Right kidney (tissue), 1 donor: ENCODE data around the gene NEK1.

Experiments used
- DNase-seq: peaks from one replicate; pipeline ENCODE4 v3.0.0-alpha.2; 2016

NEK1 gene

DNA sequence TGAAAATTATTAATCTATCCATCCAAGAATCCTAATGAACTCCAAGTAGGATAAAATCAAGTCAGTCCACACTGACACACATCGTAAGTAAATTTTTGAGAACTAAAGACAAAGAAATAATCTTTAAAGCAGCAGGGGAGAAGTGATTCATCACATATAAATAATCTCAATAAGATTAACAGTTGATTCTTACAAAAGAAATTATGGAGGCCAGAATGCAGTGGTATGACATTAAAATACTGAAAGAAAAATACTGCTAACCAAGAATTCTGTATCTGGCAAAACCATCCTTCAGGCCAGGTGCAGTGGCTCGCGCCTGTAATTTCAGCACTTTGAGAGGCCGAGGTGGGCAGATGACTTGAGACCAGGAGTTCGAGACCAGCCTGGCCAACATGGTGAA, 245.6 kb downstream of the NEK1 start:
- DNase-seq, result no peak

DNA sequence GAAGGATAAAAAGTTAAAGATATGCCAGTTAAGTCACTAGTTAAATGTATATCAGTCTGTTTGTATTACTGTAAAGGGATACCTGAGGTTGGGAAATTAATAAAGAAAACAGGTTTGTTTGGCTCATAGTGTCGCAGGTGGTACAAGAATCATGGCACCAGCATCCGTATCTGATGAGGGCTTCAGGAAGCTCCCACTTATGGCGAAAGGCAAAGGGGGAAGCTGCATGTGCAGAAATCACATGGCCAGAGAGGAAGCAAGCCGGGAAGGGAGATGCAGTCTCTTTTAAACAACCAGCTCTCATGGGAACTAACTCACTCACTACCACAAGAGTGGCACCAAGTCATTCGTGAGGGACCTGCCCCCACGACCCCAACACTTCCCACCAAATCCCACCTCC, 249.8 kb downstream of the NEK1 start:
- DNase-seq, result no peak

DNA sequence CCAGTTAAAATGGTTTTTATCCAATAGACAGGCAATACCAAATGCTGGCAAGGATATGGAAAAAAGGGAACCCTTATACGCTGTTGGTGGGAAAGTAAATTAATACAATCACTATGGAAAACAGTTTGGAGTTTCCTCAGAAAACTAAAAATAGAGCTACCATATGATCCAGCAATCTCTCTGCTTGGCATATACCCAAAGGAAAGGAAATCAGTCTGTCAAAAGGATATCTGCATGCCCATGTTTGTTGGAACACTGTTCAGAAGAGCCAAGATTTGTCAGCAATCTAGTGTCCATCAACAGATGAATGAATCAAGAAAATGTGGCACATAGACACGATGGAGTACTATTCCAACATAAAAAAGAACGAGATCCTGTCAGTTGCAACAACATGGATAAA, 250.6 kb downstream of the NEK1 start:
- no peak for DNase-seq

DNA sequence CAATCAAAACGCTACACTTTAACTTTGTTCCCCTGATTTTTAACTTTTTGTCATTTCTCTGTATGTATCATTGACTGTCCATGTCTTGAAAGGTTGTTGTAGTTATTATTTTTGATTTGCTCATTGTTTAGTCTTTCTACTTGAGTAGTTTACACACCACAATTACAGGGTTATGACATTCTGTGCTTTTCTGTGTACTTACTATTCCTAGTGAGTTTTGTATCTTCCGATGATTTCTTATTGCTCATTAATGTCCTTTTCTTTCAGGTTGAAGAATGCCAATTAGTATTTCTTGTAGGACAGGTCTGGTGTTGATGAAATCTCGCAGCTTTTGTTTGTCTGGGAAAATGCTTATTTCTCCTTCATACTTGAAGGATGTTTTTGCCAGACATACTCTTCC, 252.4 kb downstream of the NEK1 start:
- no peak for DNase-seq

DNA sequence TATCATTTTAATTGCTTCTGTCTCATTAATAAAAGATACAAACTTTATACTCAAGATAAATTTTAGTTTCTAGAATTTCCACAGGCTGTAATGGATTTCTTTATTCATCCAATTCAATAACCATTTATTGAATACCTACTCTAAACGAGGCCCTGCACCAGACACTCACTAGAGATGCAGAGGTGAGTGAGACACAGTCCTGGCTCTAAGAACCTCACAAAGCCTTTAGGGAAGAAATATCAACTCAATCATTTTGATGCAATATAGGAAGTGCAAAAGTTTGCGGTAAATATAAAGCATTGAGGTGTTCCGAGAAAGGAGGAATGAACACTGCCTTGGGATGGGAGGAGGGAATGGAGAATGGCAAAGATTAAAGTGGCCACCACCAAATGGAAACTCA, 260.0 kb downstream of the NEK1 start:
- DNase-seq, result no peak

DNA sequence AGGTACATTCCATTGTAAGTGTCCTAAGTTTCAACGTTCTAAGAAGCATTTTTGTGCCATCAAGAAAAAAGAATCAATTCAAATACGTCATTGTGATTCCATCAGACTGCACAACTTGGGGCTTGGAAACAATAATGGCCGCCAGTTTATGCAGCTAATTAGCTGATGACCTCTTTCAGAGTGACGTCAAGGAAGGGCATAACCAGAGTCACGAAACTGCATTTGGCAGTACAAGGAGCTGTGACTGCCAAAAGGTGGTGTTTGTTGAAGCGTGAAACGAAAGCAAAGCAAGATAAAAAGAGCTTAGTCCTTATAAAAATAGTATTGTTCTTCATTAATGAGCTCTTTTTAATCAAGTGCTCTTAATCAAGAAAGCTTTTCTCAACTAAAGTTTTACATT, 260.5 kb downstream of the NEK1 start:
- no peak for DNase-seq

DNA sequence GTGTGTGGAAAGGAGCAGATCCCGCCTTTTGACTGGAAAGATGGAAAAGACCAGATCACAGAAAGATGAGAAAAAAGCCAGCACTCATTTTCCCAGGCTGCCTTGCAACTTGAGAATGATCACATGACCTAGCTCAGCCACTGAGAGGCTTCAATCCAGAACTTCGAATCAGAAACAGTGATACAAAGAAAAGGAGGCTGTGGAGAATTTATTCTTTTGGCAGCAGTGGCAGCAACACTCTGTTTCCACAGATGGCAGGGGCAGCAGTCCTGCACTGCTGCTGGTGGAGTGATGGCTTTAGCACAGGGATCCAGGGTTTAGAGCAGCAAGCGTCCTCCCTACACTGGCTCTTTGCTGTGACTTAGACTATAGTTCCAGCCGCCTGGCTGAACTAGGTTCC, 263.8 kb downstream of the NEK1 start:
- DNase-seq, result no peak

DNA sequence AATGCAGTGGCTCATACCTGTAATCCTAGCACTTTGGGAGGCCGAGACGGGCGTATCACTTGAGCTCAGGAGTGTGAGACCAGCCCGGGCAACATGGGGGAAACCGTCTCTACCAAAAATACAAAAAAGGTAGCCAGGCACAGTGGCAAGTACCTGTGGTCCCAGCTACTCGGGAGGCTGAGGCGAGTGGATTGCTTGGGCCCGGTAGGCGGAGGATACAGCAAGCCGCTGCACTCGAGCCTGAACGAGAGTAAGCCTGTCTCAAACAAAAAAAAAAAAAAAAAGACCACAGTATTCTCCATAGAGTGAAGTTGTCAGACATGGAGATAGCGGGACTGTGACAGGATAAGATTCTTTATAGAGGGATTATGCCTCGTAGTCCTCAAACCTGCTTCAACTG, 265.5 kb downstream of the NEK1 start:
- no peak for DNase-seq

DNA sequence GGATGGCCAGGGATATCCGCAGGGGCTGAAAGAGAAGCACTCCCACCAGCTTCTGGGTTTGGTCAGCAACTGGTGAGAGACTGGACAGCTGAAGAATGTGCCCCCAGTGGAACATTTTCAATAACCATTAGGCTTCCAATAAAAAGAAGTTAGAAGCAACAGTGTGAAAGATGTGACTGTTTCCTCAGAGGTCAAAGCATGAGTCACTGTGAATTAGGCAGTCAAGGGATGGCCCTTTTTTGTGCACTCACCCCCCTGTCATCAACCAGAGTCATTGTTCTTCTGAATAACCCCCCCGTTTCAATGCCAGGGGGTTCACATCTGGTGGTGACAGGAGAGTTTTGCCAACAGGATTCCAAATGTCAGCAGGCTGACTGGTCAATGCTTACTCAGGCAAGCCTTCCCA, 267.1 kb downstream of the NEK1 start:
- no peak for DNase-seq
